SK-N-SH treated with all-trans-retinoic acid at 6 μM for 48 hours (cell line): ENCODE measurements around the gene BMPR1B.

Source experiments
- ATAC-seq: fragments of 200-7000 bp; cut with Tn5 transposase; 3 replicates; pipeline ENCODE4 v1.9.1; 2020; ENCODE audit warnings: mild to moderate bottlenecking, moderate library complexity
- ARNTL ChIP-seq: fragments of 450-650 bp; formaldehyde crosslinking; IDR thresholded peaks from 2 replicates; pipeline ENCODE4 v1.5.0; 2020; ENCODE audit warnings: low read depth, mild to moderate bottlenecking, moderate library complexity, borderline replicate concordance
- BACH2 ChIP-seq: fragments of 250-450 bp; sonication (Bioruptor Pico); IDR thresholded peaks from 2 replicates; pipeline ENCODE4 v1.9.0; 2021; ENCODE audit warnings: mild to moderate bottlenecking, borderline replicate concordance
- CSDC2 ChIP-seq: fragments of 250-450 bp; sonication (Bioruptor Pico); IDR thresholded peaks from 2 replicates; pipeline ENCODE4 v1.5.0; 2020; ENCODE audit warnings: mild to moderate bottlenecking, moderate library complexity
- ESRRG ChIP-seq: fragments of 250-450 bp; sonication (Bioruptor Pico); IDR thresholded peaks from 2 replicates; pipeline ENCODE4 v1.6.1; 2021; ENCODE audit warnings: mild to moderate bottlenecking
- GLIS3 ChIP-seq: fragments of 250-450 bp; sonication (Bioruptor Pico); IDR thresholded peaks from 2 replicates; pipeline ENCODE4 v1.5.0; 2020; ENCODE audit warnings: mild to moderate bottlenecking, moderate library complexity
- ISL1 ChIP-seq: fragments of 250-450 bp; sonication (Bioruptor Pico); IDR thresholded peaks from 2 replicates; pipeline ENCODE4 v2.1.2; 2022; ENCODE audit warnings: mild to moderate bottlenecking, moderate library complexity
- OSR1 ChIP-seq: fragments of 250-450 bp; sonication (Bioruptor Pico); IDR thresholded peaks from 2 replicates; pipeline ENCODE4 v1.8.0; 2022; ENCODE audit warnings: moderate library complexity, mild to moderate bottlenecking, inconsistent platforms
- PPARA ChIP-seq: fragments of 250-450 bp; sonication (Bioruptor Pico); IDR thresholded peaks from 2 replicates; pipeline ENCODE4 v1.5.0; 2020; ENCODE audit warnings: mild to moderate bottlenecking, borderline replicate concordance
- RARB ChIP-seq: fragments of 250-450 bp; sonication (Bioruptor Pico); IDR thresholded peaks from 2 replicates; pipeline ENCODE4 v1.8.0; 2021; ENCODE audit warnings: mild to moderate bottlenecking, moderate library complexity
- SNAI2 ChIP-seq: fragments of 250-450 bp; sonication (Bioruptor Pico); IDR thresholded peaks from 2 replicates; pipeline ENCODE4 v1.5.0; 2020; ENCODE audit warnings: mild to moderate bottlenecking, moderate library complexity
- TCF4 ChIP-seq: fragments of 250-450 bp; sonication (Bioruptor Pico); IDR thresholded peaks from 2 replicates; pipeline ENCODE4 v1.8.0; 2021; ENCODE audit warnings: mild to moderate bottlenecking, moderate library complexity, borderline replicate concordance
- TOX ChIP-seq: fragments of 250-450 bp; sonication (Bioruptor Pico); IDR thresholded peaks from 2 replicates; pipeline ENCODE4 v1.8.0; 2021; ENCODE audit warnings: mild to moderate bottlenecking, moderate library complexity, borderline replicate concordance
- ZC3H10 ChIP-seq: fragments of 250-450 bp; sonication (Bioruptor Pico); IDR thresholded peaks from 2 replicates; pipeline ENCODE4 v1.5.1; 2021; ENCODE audit warnings: mild to moderate bottlenecking, moderate library complexity
- ZFP3 ChIP-seq: fragments of 250-450 bp; sonication (Bioruptor Pico); IDR thresholded peaks from 2 replicates; pipeline ENCODE4 v1.5.0; 2020; ENCODE audit warnings: mild to moderate bottlenecking, moderate library complexity
- ZFP30 ChIP-seq: fragments of 450-650 bp; formaldehyde crosslinking; IDR thresholded peaks from 2 replicates; pipeline ENCODE4 v1.5.0; 2022; ENCODE audit warnings: mild to moderate bottlenecking, moderate library complexity
- ZNF565 ChIP-seq: fragments of 450-650 bp; formaldehyde crosslinking; conservative IDR thresholded peaks from 2 replicates; pipeline ENCODE4 v1.5.0; 2020; ENCODE audit warnings: low read depth, mild to moderate bottlenecking, moderate library complexity
- ZNF70 ChIP-seq: fragments of 450-650 bp; formaldehyde crosslinking; IDR thresholded peaks from 2 replicates; pipeline ENCODE4 v1.5.0; 2020; ENCODE audit warnings: mild to moderate bottlenecking, moderate library complexity
- ZNF8 ChIP-seq: fragments of 450-650 bp; formaldehyde crosslinking; IDR thresholded peaks from 2 replicates; pipeline ENCODE4 v1.5.0; 2020; ENCODE audit warnings: mild to moderate bottlenecking, moderate library complexity
- TF ChIP-seq, protein P1 (sequence below): fragments of 250-450 bp; sonication (Bioruptor Pico); IDR thresholded peaks from 2 replicates; pipeline ENCODE4 v1.8.0; 2021; ENCODE audit warnings: low read depth, mild to moderate bottlenecking, moderate library complexity, borderline replicate concordance
- TF ChIP-seq, protein P2 (sequence below): fragments of 250-450 bp; sonication (Bioruptor Pico); IDR thresholded peaks from 2 replicates; pipeline ENCODE4 v1.8.0; 2020; ENCODE audit warnings: mild to moderate bottlenecking, moderate library complexity, borderline replicate concordance
- TF ChIP-seq, protein P3 (sequence below): fragments of 250-450 bp; sonication (Bioruptor Pico); IDR thresholded peaks from 2 replicates; pipeline ENCODE4 v1.5.1; 2021; ENCODE audit warnings: mild to moderate bottlenecking, moderate library complexity
- TF ChIP-seq, protein P4 (sequence below): fragments of 250-450 bp; sonication (Bioruptor Pico); IDR thresholded peaks from 2 replicates; pipeline ENCODE4 v1.5.0; 2020; ENCODE audit warnings: mild to moderate bottlenecking, moderate library complexity
- TF ChIP-seq, protein P5 (sequence below): fragments of 250-450 bp; sonication (Bioruptor Pico); IDR thresholded peaks from 2 replicates; pipeline ENCODE4 v1.5.1; 2020; ENCODE audit warnings: low read depth, mild to moderate bottlenecking, moderate library complexity

Gene BMPR1B

DNA sequence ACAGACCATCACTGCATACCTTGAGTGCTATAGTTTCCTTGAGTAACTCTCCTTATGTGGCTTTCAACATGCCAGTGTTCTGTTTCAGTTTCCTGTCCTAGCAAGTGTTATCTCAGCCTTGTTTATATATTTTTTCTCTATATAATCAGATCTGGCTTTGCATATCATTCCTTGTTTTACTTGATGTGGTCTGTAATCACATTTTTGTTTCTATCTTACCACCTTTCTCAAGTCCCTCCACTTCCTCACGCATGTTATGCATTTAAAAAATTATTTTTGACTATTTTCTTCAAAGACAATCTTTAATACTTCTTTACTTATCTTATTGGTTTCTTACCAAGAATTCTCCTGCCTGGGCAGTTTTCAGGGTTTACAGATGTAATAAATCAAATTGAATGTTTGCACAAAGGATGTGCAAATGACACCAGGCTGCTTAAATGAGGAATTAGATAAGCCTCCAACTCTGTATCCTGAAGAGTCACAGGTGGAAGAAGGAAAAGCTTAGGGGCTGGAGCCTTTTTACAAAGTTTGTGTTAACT is 351.2 kb downstream of the BMPR1B start:
- 0 out of 3 replicates have a peak, but pooled peaks have one; percentile 13 for ATAC-seq

DNA sequence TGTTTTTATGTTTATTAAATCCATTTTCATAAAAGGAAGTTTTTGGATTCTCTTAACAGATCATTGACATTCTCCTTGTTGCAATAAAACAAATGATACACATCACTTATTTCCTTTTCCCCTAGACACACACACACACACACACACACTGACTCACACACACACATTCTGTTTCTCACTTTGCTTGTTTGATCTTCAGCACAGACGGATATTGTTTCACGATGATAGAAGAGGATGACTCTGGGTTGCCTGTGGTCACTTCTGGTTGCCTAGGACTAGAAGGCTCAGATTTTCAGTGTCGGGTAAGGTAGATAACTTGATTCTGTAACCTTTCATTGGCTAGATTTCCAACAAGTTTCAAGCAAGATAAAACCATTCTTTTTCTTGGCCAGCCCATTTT is 356.8 kb downstream of the BMPR1B start:
- TF ChIP-seq ZNF70 = no peak
- no peak for TF ChIP-seq ZFP3 (CRISPR knock-in tag)
- TF ChIP-seq, protein P1, sequence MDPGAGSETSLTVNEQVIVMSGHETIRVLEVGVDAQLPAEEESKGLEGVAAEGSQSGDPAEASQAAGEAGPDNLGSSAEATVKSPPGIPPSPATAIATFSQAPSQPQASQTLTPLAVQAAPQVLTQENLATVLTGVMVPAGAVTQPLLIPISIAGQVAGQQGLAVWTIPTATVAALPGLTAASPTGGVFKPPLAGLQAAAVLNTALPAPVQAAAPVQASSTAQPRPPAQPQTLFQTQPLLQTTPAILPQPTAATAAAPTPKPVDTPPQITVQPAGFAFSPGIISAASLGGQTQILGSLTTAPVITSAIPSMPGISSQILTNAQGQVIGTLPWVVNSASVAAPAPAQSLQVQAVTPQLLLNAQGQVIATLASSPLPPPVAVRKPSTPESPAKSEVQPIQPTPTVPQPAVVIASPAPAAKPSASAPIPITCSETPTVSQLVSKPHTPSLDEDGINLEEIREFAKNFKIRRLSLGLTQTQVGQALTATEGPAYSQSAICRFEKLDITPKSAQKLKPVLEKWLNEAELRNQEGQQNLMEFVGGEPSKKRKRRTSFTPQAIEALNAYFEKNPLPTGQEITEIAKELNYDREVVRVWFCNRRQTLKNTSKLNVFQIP = no peak
- no peak for TF ChIP-seq GLIS3 (CRISPR knock-in tag)
- TF ChIP-seq, protein P2, sequence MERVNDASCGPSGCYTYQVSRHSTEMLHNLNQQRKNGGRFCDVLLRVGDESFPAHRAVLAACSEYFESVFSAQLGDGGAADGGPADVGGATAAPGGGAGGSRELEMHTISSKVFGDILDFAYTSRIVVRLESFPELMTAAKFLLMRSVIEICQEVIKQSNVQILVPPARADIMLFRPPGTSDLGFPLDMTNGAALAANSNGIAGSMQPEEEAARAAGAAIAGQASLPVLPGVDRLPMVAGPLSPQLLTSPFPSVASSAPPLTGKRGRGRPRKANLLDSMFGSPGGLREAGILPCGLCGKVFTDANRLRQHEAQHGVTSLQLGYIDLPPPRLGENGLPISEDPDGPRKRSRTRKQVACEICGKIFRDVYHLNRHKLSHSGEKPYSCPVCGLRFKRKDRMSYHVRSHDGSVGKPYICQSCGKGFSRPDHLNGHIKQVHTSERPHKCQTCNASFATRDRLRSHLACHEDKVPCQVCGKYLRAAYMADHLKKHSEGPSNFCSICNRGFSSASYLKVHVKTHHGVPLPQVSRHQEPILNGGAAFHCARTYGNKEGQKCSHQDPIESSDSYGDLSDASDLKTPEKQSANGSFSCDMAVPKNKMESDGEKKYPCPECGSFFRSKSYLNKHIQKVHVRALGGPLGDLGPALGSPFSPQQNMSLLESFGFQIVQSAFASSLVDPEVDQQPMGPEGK (CRISPR knock-in tag) = no peak
- TF ChIP-seq ZFP30 (CRISPR knock-in tag) = no peak
- TF ChIP-seq PPARA (CRISPR knock-in tag) = no peak
- TF ChIP-seq, protein P3, sequence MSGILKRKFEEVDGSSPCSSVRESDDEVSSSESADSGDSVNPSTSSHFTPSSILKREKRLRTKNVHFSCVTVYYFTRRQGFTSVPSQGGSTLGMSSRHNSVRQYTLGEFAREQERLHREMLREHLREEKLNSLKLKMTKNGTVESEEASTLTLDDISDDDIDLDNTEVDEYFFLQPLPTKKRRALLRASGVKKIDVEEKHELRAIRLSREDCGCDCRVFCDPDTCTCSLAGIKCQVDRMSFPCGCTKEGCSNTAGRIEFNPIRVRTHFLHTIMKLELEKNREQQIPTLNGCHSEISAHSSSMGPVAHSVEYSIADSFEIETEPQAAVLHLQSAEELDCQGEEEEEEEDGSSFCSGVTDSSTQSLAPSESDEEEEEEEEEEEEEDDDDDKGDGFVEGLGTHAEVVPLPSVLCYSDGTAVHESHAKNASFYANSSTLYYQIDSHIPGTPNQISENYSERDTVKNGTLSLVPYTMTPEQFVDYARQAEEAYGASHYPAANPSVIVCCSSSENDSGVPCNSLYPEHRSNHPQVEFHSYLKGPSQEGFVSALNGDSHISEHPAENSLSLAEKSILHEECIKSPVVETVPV (CRISPR knock-in tag) = no peak
- no peak for TF ChIP-seq OSR1
- no peak for TF ChIP-seq ARNTL (CRISPR knock-in tag)
- TF ChIP-seq ISL1 (CRISPR knock-in tag) = no peak
- no peak for TF ChIP-seq ZNF8 (CRISPR knock-in tag)

More for the DNA sequence above, 351.2 kb downstream of the BMPR1B start:
- TF ChIP-seq GLIS3 (CRISPR knock-in tag) (no peak), CSDC2 (no peak), PPARA (CRISPR knock-in tag) (no peak), ZC3H10 (CRISPR knock-in tag) (no peak), ESRRG (CRISPR knock-in tag) (no peak), TOX (no peak), ZNF70 (no peak), OSR1 (no peak), ZFP30 (CRISPR knock-in tag) (no peak), TCF4 (CRISPR knock-in tag) (no peak), RARB (CRISPR knock-in tag) (no peak), SNAI2 (no peak), ARNTL (CRISPR knock-in tag) (no peak), ZFP3 (CRISPR knock-in tag) (no peak), ZNF565 (no peak), BACH2 (CRISPR knock-in tag) (no peak)
- TF ChIP-seq, protein P2 (CRISPR knock-in tag) = no peak
- TF ChIP-seq, protein P3 (CRISPR knock-in tag) = no peak
- TF ChIP-seq, protein P4, sequence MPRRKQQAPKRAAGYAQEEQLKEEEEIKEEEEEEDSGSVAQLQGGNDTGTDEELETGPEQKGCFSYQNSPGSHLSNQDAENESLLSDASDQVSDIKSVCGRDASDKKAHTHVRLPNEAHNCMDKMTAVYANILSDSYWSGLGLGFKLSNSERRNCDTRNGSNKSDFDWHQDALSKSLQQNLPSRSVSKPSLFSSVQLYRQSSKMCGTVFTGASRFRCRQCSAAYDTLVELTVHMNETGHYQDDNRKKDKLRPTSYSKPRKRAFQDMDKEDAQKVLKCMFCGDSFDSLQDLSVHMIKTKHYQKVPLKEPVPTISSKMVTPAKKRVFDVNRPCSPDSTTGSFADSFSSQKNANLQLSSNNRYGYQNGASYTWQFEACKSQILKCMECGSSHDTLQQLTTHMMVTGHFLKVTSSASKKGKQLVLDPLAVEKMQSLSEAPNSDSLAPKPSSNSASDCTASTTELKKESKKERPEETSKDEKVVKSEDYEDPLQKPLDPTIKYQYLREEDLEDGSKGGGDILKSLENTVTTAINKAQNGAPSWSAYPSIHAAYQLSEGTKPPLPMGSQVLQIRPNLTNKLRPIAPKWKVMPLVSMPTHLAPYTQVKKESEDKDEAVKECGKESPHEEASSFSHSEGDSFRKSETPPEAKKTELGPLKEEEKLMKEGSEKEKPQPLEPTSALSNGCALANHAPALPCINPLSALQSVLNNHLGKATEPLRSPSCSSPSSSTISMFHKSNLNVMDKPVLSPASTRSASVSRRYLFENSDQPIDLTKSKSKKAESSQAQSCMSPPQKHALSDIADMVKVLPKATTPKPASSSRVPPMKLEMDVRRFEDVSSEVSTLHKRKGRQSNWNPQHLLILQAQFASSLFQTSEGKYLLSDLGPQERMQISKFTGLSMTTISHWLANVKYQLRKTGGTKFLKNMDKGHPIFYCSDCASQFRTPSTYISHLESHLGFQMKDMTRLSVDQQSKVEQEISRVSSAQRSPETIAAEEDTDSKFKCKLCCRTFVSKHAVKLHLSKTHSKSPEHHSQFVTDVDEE (CRISPR knock-in tag) = no peak
- TF ChIP-seq, protein P5, sequence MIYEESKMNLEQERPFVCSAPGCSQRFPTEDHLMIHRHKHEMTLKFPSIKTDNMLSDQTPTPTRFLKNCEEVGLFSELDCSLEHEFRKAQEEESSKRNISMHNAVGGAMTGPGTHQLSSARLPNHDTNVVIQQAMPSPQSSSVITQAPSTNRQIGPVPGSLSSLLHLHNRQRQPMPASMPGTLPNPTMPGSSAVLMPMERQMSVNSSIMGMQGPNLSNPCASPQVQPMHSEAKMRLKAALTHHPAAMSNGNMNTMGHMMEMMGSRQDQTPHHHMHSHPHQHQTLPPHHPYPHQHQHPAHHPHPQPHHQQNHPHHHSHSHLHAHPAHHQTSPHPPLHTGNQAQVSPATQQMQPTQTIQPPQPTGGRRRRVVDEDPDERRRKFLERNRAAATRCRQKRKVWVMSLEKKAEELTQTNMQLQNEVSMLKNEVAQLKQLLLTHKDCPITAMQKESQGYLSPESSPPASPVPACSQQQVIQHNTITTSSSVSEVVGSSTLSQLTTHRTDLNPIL (CRISPR knock-in tag) = no peak

More for the DNA sequence above, 356.8 kb downstream of the BMPR1B start:
- ATAC-seq = no peak
